Ishikawa (cell line): Measurements from ENCODE around the gene MAP1LC3A.

Experiments used
- CREB1 ChIP-seq: IDR thresholded peaks from 2 replicates; pipeline ENCODE4 v1.6.1; 2012; ENCODE audit warnings: low read depth
- EGR1 ChIP-seq: IDR thresholded peaks from 2 replicates; pipeline ENCODE4 v1.6.1; 2012
- EP300 ChIP-seq: IDR thresholded peaks from 2 replicates; pipeline ENCODE4 v1.6.1; 2012; ENCODE audit warnings: borderline replicate concordance
- RAD21 ChIP-seq: IDR thresholded peaks from 2 replicates; pipeline ENCODE4 v1.6.1; 2012; ENCODE audit warnings: low read depth
- REST ChIP-seq: IDR thresholded peaks from 2 replicates; pipeline ENCODE4 v1.6.1; 2012; ENCODE audit warnings: low read depth, mild to moderate bottlenecking
- TAF1 ChIP-seq: IDR thresholded peaks from 2 replicates; pipeline ENCODE4 v1.6.1; 2012; ENCODE audit warnings: low read depth, mild to moderate bottlenecking
- TEAD4 ChIP-seq: IDR thresholded peaks from 2 replicates; pipeline ENCODE4 v1.6.1; 2012
- YY1 ChIP-seq: IDR thresholded peaks from 2 replicates; pipeline ENCODE4 v1.6.1; 2012; ENCODE audit warnings: low read depth
- TF ChIP-seq, protein P1 (sequence below): IDR thresholded peaks from 2 replicates; pipeline ENCODE4 v1.6.1; 2012

DNA sequence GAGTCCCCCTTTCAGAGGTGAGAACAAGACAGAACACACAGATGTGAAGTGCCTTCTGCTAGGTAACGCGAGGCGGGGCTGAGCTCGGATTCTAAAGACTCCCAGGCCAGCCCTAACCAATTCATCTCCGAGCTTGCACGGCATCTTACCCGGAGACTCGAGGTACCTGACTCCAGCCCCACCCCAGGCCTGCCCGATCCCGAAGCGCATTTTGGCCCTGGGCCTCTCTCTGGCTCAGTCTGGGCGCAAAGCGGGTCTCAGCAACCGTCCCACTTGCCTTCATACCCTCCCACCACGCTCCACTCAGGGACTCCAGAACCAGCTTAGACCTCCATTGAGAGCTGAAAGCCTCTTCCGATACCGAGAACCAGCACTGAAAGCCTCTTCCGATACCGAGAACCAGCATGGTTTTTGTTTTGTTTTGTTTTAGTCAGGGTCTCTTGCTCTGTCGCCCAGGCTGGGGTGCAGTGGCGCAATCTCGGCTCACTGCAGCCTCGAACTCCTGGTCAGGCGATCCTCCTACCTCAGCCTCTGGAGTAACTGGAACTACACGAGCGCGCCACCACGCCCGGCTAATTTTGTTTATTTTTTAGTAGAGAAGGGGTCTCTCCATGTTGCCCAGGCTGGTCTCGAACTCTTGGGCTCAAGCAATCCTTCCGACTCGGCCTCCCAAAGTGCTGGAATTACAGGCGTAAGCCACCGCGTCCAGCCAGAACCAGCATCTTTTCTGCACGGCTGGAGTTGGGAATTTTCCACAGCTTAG lies 42.9 kb upstream of the MAP1LC3A start:
- TF ChIP-seq EGR1: no peak
- no peak for TF ChIP-seq TEAD4
- no peak for TF ChIP-seq YY1
- TF ChIP-seq RAD21: no peak
- TF ChIP-seq CREB1: no peak
- TF ChIP-seq, protein P1, sequence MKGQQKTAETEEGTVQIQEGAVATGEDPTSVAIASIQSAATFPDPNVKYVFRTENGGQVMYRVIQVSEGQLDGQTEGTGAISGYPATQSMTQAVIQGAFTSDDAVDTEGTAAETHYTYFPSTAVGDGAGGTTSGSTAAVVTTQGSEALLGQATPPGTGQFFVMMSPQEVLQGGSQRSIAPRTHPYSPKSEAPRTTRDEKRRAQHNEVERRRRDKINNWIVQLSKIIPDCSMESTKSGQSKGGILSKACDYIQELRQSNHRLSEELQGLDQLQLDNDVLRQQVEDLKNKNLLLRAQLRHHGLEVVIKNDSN: no peak
- TF ChIP-seq TAF1: no peak
- TF ChIP-seq EP300: no peak
- TF ChIP-seq REST: no peak
